ENCODE results near the gene CRISP1.
"Not testable (repeated sequence)": the region's sequence is repeated elsewhere in the genome, so short reads cannot be mapped to it uniquely, and the experiment has no call there.

Gene CRISP1

GRCh38 chr6:49866485-49866943, at the start of gene CRISP1:
Gene CRISP1 (minus strand): TSS chr6:49866535. CDS start chr6:49857400, 9,135 bp downstream.
- no peak for DNase-seq (ENCODE audit: low read depth)

GRCh38 chr6:49915035-49915434, 48.7 kb upstream of the CRISP1 start:
- DNase-seq (ENCODE audit: low read depth): no peak

DNA sequence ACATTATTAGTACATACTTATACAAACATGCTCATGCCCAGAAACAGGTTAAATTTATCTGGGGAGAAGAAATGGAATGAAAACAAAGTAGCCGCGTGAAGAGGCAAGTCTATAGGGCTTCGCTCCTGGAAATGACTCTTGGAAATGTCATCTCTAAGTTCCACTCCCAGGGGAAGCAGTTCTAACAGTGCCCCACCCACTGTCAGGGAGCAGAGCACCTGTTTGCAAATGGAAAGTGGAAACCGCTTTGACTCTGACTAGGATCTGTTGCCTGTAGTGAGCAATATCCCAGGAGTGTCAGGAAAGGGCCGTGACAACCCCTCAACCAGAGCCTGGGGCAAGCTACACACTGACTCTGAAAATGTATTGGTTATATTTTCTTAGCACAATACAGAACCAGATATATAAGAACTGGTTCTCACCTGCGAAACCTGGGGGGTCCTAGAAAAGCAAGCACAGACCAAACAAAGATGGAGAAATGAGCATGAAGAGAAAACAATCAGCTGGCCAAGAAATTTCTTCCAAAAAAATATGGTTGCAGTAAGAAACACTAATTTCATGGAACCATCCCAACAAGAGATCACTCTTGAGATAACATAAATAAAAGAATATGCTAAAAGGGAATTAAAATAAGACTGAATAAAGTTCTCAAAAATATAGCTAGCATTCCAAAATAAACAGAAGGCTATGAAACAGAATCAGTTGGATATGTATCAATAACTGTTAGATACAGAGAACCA, 47.5 kb upstream of the CRISP1 start:
- no peak for DNase-seq (ENCODE audit: low read depth)

DNA sequence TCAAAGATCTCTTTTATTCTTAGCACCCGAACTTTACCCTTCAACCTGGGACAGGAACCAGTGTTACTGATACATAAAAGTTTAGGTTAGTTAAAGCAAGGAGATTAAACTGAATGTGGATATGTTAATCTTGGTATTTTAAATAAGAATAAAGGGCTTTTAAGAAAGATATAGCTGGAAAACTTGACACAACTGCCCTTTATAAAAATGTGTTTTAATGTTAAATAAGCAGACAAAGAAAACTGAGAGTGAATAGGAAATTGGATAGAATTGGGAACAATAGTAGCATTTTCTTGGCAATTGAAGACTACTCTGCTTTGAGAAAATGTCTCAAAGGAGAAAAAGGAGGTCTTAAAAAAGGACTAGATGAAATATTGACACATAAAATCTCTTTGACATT, 45.9 kb upstream of the CRISP1 start:
- no peak for DNase-seq (ENCODE audit: low read depth)

DNA sequence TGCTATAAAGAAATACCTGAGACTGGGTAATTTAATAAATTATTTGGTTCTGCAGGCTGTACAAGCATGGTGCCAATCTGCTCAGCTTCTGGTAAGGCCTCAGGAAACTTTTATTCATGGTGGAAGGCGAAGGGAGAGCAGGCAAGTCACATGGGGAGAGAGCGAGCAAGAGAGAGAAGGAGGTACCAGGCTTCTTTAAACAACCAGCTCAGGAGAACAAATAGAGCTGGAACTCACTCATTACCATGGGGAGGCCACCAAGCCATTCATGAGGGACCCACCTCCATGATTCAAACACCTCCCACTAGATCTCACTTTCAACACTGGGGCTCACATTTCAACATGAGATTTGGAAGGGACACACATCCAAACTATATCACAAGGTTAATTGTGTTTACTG, 44.9 kb upstream of the CRISP1 start:
- no peak for DNase-seq (ENCODE audit: low read depth)

- DNase-seq (ENCODE audit: low read depth): no peak
These were observed 43.2 kb upstream of the CRISP1 start for GRCh38 chr6:49909563-49909962.

DNA sequence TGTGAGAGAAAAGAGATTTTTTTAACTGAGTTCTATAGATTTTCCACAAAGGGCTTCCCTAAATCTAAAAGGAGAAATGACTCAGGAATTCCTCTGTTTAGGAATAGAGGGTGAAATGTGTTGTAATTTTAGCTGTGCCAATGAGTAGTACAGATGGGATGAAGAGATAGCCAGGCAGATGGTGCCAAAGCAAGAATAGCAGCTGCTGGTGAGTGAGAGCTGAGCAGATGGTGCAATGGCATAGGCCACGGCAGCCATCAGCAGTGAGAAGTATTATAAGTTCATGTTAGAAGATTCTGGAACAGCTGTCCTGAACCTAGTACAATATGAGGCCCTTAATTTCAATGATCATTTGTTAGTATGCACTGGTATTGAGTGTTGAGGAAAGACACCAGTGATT, 40.2 kb upstream of the CRISP1 start:
- DNase-seq (ENCODE audit: low read depth): no peak

GRCh38 chr6:49905296-49905695, 39.0 kb upstream of the CRISP1 start:
- no peak for DNase-seq (ENCODE audit: low read depth)

DNA sequence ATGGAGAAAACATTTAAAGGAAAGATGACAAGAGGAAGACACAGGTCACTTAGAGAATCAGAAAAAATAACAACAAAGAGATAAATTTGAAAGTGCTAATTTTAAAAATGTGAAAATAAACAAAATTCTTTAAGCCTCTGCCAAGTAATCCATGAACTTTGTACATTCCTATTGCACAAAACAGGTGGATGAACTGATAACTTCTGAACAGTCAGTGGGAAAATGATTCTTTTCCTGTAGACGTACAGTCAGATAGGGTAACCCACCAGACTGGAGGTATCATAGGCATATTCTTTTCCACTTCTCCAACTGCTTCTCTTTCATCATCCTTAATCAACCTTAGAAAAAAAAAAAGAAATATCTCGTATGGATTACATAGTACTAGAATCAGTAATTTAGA, 36.5 kb upstream of the CRISP1 start:
- DNase-seq (ENCODE audit: low read depth): no peak

DNA sequence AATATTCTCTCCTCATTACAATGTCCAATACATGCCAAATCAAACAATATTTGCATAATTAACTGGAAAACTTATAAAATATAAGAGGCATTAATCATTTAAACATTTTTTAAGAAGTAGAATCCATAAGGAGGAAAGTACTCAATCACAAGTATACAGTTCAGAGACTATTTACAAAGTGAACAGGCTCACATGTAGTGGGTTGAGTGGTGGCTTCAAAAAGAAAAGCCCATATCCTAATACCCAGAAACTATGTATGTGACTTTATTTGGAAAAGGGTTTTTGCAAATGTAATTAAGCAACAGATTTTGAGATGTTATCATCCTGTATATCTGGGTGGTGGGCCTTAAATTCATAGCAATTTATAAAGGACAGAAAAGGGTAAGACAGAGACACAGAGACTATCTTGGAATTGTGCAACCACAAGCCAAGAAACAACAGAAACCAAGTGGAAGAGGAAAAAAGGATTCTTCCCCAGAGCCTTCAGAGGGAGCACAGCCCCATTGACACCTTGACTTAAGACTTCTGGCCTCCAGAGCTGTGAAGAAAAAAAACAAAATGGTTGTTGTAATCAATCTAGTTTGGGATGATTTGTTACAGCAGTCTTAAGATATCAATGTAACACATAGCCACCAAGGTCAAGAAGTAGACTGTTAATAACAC, 32.7 kb upstream of the CRISP1 start:
- DNase-seq (ENCODE audit: low read depth): no peak

GRCh38 chr6:49895553-49895952, 29.2 kb upstream of the CRISP1 start:
- DNase-seq (ENCODE audit: low read depth): not testable (repeated sequence)

- no peak for DNase-seq (ENCODE audit: low read depth)
These were observed 25.9 kb upstream of the CRISP1 start for GRCh38 chr6:49892280-49892679.

- DNase-seq (ENCODE audit: low read depth): no peak
These were observed 24.7 kb upstream of the CRISP1 start for GRCh38 chr6:49890988-49891387.

DNA sequence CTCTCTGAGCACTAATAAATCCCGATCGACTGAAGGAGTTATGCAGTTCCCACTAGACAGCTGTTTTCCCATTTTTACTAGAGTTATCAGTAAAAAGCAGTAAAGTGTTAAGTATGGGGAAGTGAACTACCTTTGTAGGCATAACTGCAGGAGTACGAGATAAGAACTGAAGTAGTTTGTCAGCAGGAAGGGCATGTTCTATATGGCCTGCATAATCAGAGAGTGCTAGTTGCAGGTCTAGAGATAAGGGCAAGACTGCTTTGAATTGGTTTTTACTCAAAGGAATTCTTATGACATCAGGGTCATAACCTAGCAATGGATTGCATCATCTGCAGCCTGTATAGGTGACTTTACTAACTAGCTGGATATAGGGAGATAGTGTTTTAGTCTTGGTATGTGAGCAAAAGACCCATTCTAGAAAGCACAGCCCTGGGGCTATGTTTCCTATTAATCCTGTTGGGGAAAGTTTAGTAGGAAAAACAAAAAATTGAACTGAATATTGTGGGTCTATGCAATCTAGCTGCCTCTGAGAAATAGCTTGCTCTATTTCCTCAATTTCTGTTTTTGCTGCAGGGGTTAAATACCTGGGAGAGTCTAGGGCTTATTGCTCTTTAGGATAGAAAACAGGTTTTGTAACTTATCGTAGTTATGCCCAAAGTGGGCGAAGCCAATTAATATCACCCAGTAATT, 22.6 kb upstream of the CRISP1 start:
- DNase-seq (ENCODE audit: low read depth): no peak

GRCh38 chr6:49868951-49869529, 2.7 kb upstream of the CRISP1 start:
- DNase-seq (ENCODE audit: low read depth): no peak

DNA sequence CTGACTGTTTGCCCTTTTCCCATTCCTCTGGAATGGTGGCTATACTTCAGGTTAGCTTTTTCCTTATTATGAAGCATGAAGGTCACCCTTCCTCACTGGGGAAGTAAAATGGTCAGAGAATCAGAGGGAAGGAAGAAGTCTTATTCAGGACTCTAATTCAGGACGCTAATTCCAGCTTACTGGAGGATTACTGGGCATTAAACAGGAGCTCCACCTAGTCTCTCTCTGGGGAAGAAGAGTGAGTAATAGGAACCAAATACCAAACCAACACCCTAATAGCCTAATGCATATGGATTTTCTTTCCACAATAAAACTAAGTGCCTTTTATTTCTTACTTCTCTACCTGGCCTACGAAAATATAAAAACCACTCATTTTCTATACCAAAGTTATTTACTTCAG, 10.1 kb downstream of the CRISP1 start:
- no peak for DNase-seq (ENCODE audit: low read depth)

DNA sequence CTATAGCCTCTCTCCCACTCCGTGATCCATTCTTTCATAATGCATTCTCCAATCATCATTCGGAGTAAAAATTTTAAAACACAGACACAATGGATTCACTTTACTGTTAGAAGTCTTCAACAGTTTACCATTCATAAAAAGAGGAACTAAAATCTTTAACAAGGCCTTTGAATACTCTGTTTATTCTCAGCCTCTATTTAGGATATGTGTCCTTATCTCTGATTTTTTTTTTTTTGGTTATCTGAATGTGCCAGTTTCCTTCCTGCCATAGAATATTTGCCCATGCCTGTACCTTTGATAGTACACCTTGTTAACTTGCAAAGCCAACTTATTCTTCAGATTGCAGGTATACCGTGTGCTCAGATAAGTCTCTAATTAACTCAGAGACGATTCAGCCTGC, 11.1 kb downstream of the CRISP1 start:
- no peak for DNase-seq (ENCODE audit: low read depth)

DNA sequence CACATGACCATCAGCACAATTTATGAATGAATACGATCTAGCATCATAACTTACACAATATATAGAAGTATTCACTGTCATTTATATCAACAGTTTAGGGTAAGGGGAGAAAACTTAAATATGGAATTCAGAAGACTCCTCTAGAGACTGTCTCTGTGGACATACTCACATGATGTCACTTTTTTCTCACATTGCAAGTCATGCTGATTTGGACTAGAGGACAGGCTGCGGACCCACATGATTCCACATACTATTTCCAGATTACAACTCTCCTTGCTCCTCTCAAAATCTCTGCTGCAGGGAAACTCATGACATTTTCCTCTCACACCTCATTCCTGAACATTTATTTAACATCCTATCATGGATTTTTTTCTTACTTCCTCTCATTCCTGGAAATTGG, 13.4 kb downstream of the CRISP1 start:
- DNase-seq (ENCODE audit: low read depth): no peak

GRCh38 chr6:49849213-49849907, 17.0 kb downstream of the CRISP1 start:
- DNase-seq (ENCODE audit: low read depth): no peak

DNA sequence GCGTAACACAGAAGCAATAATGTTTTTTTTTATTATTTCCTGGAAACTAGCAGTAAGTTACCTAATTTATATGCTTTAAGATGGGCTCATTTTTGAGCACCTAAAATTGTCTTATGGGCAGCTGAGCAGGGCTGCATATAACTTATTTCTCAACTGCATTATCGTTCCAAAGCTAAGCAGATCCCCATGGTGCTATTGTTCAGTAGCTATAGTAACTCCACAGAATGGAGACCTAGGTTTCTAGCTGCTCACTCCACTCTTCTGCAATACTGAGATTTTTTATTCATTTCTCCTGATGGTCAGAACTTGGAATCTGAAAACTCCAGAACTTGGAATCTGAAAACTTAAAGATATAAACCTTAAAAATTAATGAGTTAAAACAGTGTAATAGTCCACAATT, 18.7 kb downstream of the CRISP1 start:
- no peak for DNase-seq (ENCODE audit: low read depth)

DNA sequence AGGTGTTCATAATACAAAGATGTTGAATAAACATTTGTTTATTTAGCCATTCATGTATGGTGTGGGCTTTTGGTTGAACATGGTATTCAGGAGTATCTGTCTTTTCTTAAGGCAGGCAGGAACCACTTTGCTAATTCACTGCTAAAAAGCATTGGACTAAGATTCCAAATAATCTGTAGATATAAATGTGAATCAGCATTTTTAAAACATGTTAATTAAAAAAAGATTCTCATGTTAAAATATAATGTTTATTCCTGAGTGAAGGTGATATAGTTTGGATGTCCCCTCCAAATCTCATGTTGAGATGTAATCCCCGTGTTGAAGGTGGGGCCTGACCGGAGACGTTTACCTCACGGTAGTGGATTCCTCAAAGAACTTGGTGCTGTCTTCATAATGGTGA, 19.3 kb downstream of the CRISP1 start:
- no peak for DNase-seq (ENCODE audit: low read depth)

DNA sequence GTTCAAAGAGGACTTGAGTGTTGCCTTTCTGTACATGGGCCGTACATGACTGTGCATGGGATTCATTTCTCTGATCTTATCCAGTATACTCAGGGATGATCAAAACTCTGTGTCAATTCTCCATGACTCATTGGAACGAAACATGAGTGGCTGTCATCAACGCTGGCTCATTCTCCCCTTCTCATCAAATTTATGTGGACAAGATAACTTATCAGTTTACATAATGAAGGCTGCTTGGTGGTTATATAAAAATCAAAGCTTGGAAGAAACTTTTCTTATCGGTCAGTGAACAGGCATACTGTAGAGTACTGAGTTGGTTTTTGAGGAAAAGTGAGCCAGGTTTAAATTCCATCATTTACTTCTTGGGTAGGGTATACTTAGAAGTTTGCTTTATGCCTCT, 24.9 kb downstream of the CRISP1 start:
- no peak for DNase-seq (ENCODE audit: low read depth)

Measured in activated T-cell treated with anti-CD3 and anti-CD28 coated beads for 48 hours (primary cell).